Epidermal melanocyte (primary cell): ENCODE data around the gene IKZF2.

Source experiments
- DNase-seq: peaks from one replicate; pipeline ENCODE4 v3.0.0; 2011; ENCODE audit warnings: low spot score; ENCODE audit not compliant: insufficient read length

Gene IKZF2

DNA sequence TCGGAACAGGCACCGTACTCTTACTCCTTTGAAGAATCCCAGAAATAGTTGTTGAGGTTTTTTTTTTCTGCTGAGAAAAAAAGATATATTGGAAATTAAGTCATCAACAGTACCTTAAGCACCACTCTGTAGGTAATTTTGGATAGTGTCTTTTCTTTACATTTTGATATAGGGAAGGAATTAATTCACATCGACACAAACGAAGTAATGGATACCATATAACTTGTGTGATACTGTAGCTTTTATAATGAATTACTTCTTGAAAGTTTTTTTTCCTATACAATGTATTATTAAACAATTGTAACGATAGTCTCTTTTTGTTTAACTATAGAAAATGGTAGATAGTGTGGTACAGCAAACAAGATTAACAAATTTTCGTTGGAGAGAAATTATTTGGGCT lies 1.5 kb upstream of the IKZF2 start:
- DNase-seq = no peak

DNA sequence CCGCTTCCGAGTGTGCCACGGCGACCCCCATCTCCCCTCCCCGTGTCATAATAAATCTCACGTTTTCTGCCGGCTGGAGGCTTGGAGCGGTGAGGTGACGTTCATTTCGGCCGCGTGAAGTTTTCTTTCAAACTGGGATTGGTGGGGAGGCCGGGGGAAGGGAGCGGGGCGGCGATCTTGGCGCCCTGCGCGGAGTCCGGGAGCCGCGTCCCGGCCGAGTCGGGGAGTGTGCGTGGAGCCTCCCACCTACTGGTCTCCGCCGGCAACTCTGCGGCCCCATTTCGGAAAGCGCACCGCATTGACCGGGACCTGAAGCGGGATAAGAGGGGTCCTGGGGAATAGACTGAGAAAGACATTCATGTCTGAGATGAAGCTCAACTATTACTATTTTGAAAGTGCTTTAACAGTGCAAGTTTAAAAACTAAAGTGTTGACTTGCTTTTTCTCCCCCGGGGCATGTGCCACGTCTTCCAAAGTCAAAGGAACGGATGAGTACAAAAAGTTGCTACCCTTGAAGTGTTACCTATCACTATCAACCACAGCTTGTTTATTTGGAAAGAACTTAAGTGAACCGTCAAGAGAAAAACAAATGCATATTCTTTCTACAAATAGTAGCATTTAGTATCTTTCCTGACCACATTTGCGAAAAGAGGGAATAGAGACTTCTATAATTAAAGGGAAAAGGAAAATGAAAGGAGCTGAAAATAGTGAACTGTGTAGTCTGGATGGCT lies 818 bp upstream of the IKZF2 start:
- peak; percentile 19 for DNase-seq

GRCh38 chr2:213150315-213151097 lies 906 bp downstream of the IKZF2 start:
- no peak for DNase-seq

DNA sequence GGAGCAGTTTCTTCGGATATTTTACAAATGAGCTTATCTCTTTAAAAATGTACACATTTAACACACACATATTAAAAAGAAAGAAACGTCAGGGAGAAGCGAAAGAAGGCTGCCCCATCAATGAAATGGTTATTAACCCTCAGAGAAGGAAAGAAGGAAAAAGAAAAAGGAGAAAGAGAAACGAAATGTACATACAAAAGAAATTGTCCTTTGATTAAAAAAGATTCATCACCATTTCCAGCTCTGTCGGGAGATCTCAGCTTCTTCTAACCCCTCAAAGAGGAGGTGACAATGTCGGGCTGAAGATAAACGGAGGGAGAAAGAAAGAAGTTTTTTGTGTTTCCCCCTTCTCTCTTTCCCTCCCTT lies 1.5 kb downstream of the IKZF2 start:
- no peak for DNase-seq

DNA sequence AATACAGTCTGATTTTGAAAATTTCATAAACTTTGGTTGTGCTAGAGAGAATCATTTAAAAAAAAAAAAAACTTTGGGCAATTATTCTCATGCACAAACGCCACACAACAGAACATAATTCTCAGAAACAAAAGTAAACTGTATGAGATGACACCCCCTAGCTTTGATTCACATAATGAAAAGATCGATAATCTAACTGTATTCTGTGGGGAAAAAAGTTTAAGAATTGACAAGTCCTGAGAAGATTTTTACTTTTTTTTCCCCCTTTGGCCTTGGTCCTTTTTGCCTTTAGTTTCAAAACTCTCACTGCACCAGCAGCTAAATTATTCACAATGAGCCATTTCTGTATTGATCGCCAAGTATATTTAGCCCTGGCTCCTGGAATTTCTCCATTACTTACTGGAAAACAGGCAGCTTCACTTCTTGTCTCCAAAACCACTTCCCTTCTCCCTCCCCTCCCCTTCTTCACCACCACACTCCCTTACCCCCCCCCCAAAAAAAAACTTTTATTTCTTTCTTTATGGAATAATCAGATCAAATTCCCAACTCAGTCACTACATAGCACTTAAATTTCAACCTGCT lies 2.0 kb downstream of the IKZF2 start:
- no peak for DNase-seq

DNA sequence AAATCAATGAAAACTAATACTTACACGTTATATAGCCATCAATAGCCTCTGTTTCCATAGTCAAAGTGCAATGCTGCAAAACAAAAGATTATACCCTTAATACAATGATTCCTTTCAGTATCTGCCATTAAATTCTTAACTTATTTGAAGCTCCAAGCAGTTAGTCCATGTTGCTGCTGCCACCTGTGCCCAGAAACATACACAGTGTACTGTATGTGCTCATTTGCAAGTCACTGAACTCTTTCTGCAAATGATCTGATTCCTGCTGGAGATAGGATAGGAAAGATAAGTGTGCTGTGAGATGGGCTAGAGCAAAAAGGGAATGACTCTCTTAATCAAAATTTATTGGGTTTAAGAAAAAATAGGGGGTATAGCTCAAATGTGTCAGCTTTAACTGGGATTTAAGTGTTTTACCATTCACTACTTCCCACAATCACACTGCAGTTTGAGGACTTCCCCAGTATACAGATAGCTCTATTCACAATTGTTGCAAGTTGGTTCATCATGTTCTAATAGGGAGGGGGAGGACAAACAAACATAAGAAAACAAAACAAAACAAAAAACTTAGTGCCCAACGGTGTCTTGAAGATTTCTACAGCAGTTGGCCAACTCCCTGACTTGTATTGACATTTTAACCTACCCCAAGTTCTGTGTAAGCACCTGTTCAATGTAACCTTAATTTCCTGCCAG lies 2.7 kb downstream of the IKZF2 start:
- DNase-seq = no peak

GRCh38 chr2:213147538-213147937 lies 3.9 kb downstream of the IKZF2 start:
- DNase-seq = no peak

GRCh38 chr2:213145715-213146242 lies 5.6 kb downstream of the IKZF2 start:
- DNase-seq = no peak

- no peak for DNase-seq
Measured at GRCh38 chr2:213137064-213137463, 14.3 kb downstream of the IKZF2 start.

DNA sequence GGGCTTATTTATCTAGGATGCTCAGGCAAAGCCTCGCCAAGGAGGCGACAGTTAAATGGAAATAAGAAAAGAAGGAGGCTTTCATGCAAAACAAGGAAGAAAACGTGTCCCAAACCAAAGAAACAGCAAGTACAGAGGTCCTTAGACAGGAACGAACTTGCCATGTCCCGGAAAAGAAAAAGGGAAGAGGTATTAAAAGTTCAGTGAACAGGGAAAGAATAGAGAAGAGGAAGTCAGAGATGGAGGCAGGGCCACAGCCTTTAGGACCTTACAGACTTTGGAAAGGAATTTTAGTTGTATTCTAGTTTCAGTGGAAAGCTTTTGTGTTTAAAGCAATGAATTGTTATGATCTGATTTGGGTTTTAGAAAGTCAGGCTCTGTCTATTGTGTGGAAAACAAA lies 22.1 kb downstream of the IKZF2 start:
- no peak for DNase-seq

DNA sequence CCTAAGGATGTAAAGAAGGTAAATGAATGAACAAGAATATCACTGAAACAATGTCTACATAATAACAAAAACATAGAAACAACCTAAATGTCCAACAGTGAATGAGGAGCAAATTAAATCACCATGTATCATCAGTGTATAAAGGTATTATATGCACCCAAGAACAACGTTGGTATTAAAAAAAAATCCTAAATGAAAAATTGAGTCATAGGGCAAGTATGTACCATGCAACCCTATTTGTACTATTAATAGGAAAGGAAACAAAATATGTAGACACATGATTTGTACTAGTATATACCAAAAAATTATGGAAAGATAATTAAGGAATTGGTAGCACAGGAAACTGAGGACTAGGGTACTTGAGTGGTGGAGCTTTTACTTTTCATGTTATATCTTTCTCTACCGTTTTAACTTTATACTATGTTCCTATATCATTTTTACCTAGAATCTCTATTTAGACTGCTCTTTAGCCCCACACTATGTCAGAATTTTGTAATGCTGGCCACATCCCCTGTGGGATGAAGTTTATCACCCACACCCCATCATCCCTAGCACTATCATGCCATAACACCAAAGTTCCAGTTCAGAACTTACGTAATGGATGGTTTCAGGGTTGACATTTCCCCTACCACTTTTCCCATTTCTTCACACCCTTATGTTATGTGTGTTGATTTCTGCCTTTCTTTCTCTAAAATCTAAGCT lies 25.6 kb downstream of the IKZF2 start:
- DNase-seq = no peak

GRCh38 chr2:213122725-213123124 lies 28.7 kb downstream of the IKZF2 start:
- no peak for DNase-seq

GRCh38 chr2:213121690-213122089 lies 29.7 kb downstream of the IKZF2 start:
- DNase-seq = no peak

- no peak for DNase-seq
Measured at GRCh38 chr2:213119061-213119809, 32.2 kb downstream of the IKZF2 start.

DNA sequence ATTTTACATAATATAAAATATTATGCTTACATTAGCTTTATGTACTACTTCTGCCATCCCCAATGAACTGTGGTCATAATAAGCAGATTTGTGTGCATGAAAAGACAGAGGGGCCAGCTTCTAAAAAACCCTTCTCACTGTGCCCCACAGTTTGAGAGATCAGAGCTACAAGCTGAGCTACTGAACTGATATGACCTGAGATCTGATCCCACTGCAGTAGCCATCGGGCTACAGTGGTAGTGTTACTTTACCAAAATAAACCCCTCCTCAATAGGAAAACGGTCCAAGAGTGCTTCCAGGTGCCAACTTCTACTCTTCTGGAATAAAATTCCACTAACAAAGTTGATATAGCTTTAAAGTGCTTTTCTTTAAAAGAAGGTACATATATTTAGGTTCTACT lies 43.1 kb downstream of the IKZF2 start:
- no peak for DNase-seq

GRCh38 chr2:213107728-213108127 lies 43.7 kb downstream of the IKZF2 start:
- DNase-seq = no peak

DNA sequence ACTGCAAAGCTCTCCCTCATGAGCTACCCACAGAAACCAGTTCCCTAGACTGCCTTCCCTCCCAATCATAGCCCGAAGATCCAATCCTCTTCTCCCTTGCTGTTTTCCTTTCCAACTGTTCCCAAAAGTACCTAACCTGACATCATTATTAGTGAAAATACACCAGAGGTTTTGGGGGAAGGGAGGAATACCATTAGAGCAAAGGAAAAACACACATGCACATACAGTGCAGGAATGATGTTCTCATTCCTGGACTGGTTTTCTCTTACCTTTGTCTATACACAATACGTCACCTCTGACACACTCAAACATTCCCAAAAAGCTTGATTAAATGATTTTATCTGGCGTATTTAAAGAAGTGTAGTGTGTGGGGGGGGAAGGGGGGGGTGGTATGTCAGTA lies 46.2 kb downstream of the IKZF2 start:
- DNase-seq = no peak

DNA sequence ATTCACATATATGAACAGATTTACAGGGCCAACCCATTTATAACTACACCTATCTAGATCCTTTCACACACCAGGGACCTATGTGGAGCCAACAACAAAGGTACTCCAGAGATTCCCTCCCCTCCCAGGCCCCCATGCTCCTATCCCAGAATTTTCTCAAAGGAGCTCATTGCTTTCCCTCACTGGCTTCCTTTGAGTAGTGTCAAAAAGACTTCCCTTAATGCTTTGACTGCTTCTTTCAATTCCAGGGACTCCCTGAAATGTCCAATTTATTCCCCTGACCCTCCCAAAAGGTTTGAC lies 46.6 kb downstream of the IKZF2 start:
- DNase-seq = no peak

DNA sequence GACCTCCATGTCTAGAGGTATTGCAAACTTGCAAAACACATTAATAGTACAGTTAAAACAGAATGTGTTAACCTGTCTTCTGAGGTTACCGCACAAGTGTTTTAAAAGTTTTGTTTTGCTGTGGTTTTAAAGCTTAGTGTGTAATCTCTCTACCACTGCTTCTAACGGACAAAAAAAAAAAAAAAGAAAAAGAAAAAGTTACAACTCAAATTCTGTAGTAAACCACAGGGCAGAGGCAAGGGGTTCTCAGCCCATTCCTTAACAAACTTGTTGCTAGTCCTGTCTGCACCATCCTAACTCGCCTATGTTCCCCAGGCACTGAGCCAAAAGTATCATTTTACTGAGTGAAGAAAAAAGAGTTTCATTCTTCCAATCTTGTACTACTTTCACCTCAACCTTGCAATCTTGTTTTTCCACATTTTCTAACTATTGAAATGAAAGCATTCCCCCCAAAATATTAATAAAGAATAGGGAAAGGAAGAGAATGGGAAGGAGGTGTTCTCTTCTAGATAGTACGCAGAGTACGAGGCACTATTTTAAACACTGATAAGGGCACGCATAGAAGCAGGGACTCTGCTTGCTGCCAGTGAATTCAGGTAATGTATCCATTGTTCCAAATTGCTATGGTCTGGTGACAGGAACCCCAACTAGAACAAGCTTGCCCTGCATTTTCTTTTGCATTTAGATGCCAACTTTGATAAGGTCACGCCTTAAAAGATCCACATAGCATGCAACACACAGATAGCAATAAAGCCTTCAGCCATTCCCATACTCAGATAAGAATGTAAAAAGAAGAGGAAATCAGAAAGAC lies 47.1 kb downstream of the IKZF2 start:
- DNase-seq = no peak
